K562 (cell line): ENCODE results near the gene PITPNB. TPM values are rescaled to one million over a fixed set of nuclear protein-coding genes. Genes with fewer than 3 reads are reported as not detected.
A peak's percentile ranks its signal among the peaks of the same experiment; 100 is the strongest.

Experiments
- ATAC-seq: fragments of 200-7000 bp; cut with Tn5 transposase; 3 replicates; pipeline ENCODE4 v1.9.1; 2020; ENCODE audit warnings: moderate library complexity
- BruUV-seq: library from RNA; stranded (reverse); fragments of 400-500 nt; replicated peaks from 2 replicates; lab custom pipeline; 2021; lab: Mats Ljungman, UMichigan
- CTCF ChIA-PET: fragments of 300-600 bp; formaldehyde crosslinking; extraction: SDS; loops from one replicate; lab custom pipeline; 2021; ENCODE audit warnings: low intra/inter-chr PET ratio; lab: Yijun Ruan, JAX
- POLR2A ChIA-PET: fragments of 300-600, 350-650 bp; sonication (Branson Sonifier 250); formaldehyde crosslinking; extraction: SDS; loops from one replicate; lab custom pipeline; 2021; ENCODE audit warnings: antibody characterized with exemption, inconsistent platforms; lab: Yijun Ruan, JAX
- DNase-seq, 4 experiments: peaks; one replicate each; pipeline versions ENCODE4 v3.0.0 to v3.0.0-alpha.2; 2011 to 2018; ENCODE audit warnings: low spot score in 3 of 4, mixed read lengths in 3 of 4; ENCODE audit errors: extremely low read depth in 1 of 4
- FAIRE-seq: peaks from 2 replicates; lab custom pipeline; 2011; peaks lifted over from hg19 to GRCh38; lab: Jason Lieb, UNC
- H2AFZ ChIP-seq: 2 replicates; pipeline ENCODE4 v1.6.0; 2011; ENCODE audit warnings: low read depth, low read length, control low read depth, inconsistent platforms
- H3K27ac ChIP-seq: fragments of 200-600 bp; 3 replicates; pipeline ENCODE4 v1.8.0; 2011; ENCODE audit warnings: low read depth, mild to moderate bottlenecking, control low read depth, inconsistent platforms, low read length, moderate library complexity, mixed read lengths; ENCODE audit errors: extremely low read depth
- H3K27me3 ChIP-seq, 2 experiments: fragments of 300-600 bp in 1 of 2; 2 replicates in 1 of 2; 3 replicates in 1 of 2; pipeline versions ENCODE4 v1.6.0 to v1.8.0; 2011; ENCODE audit warnings: inconsistent platforms in 2 of 2, low read length in 2 of 2, mild to moderate bottlenecking in 1 of 2, mixed read lengths in 1 of 2, moderate library complexity in 1 of 2; ENCODE audit not compliant: control insufficient read depth in 2 of 2, insufficient read depth in 2 of 2
- H3K36me3 ChIP-seq: fragments of 300-600 bp; 3 replicates; pipeline ENCODE4 v1.8.0; 2011; ENCODE audit warnings: mild to moderate bottlenecking, low read length, inconsistent platforms; ENCODE audit not compliant: control insufficient read depth, insufficient read depth
- H3K4me1 ChIP-seq, 2 experiments: fragments of 200-600 bp in 1 of 2; replicated peaks in 1 of 2; 2 replicates in 1 of 2; 3 replicates in 1 of 2; pipeline versions ENCODE4 v1.5.1 to v1.8.0; 2011; ENCODE audit warnings: inconsistent platforms in 2 of 2, low read length in 2 of 2, mild to moderate bottlenecking in 1 of 2, mixed read lengths in 1 of 2, moderate library complexity in 1 of 2; ENCODE audit not compliant: control insufficient read depth in 2 of 2, insufficient read depth in 2 of 2
- H3K4me2 ChIP-seq: 2 replicates; pipeline ENCODE4 v1.6.1; 2011; ENCODE audit warnings: low read length, control low read depth, inconsistent platforms, mixed read lengths; ENCODE audit not compliant: insufficient read depth
- H3K4me3 ChIP-seq: fragments of 200-600 bp; sonication (generic), shearing (Covaris generic); 2 replicates; pipeline ENCODE4 v1.5.1; 2016; ENCODE audit warnings: control low read depth, inconsistent platforms
- H3K79me2 ChIP-seq: fragments of 200-600 bp; 3 replicates; pipeline ENCODE4 v1.8.0; 2011; ENCODE audit warnings: low read length, inconsistent platforms; ENCODE audit not compliant: control insufficient read depth, insufficient read depth
- H3K9ac ChIP-seq, 2 experiments: 2 replicates each; pipeline versions ENCODE4 v1.6.0 to v1.6.1; 2011; ENCODE audit warnings: low read depth in 2 of 2, low read length in 2 of 2, control low read depth in 1 of 2, inconsistent platforms in 1 of 2, mild to moderate bottlenecking in 1 of 2, mixed read lengths in 1 of 2; ENCODE audit not compliant: insufficient read depth in 1 of 2
- H3K9me1 ChIP-seq: one replicate; pipeline ENCODE4 v1.6.0; 2011; ENCODE audit warnings: inconsistent platforms, mild to moderate bottlenecking, low read length, moderate library complexity; ENCODE audit not compliant: control insufficient read depth, insufficient read depth
- H3K9me3 ChIP-seq: replicated peaks from 2 replicates; pipeline ENCODE4 v1.5.1; 2011; ENCODE audit warnings: low read depth, low read length, inconsistent platforms; ENCODE audit not compliant: control insufficient read depth, insufficient read depth
- H4K20me1 ChIP-seq: replicated peaks from 2 replicates; pipeline ENCODE4 v1.6.1; 2011; ENCODE audit warnings: low read length, inconsistent platforms, mixed read lengths; ENCODE audit not compliant: control insufficient read depth, insufficient read depth
- ATF6 ChIP-seq: sonication (generic); formaldehyde crosslinking; IDR thresholded peaks from 2 replicates; pipeline ENCODE4 v1.4.0; 2020; ENCODE audit warnings: mild to moderate bottlenecking, missing genetic modification reagents
- CTCF ChIP-seq, 3 experiments: IDR thresholded peaks in 2 of 3; conservative IDR thresholded peaks in 1 of 3; 2 replicates each; pipeline ENCODE4 v1.5.1; 2011 to 2012; ENCODE audit warnings: low read length in 3 of 3, mild to moderate bottlenecking in 3 of 3, control low read depth in 2 of 3, improper control_type of control experiment in 1 of 3, inconsistent platforms in 1 of 3, low read depth in 1 of 3, mixed read lengths in 1 of 3, moderate library complexity in 1 of 3; ENCODE audit not compliant: insufficient read depth in 2 of 3
- EGR1 ChIP-seq: fragments of 450-650 bp; conservative IDR thresholded peaks from 2 replicates; pipeline ENCODE4 v1.6.1; 2017; ENCODE audit warnings: mild to moderate bottlenecking
- GABPA ChIP-seq: fragments of 200-800 bp; sonication (Bioruptor generic); conservative IDR thresholded peaks from 2 replicates; pipeline ENCODE4 v1.6.1; 2016; ENCODE audit warnings: low read depth, missing genetic modification characterization, missing compliant biosample characterization
- HNRNPUL1 ChIP-seq: fragments of 200-400 bp; formaldehyde crosslinking; IDR thresholded peaks from 2 replicates; pipeline ENCODE4 v1.6.1; 2017; ENCODE audit warnings: low read length
- POLR2B ChIP-seq: fragments of 450-650 bp; IDR thresholded peaks from 2 replicates; pipeline ENCODE4 v1.6.1; 2018; ENCODE audit warnings: low read depth; ENCODE audit not compliant: partially characterized antibody
- ZBTB5 ChIP-seq: fragments of 450-650 bp; IDR thresholded peaks from 2 replicates; pipeline ENCODE4 v1.6.1; 2017; ENCODE audit warnings: antibody characterized with exemption
- ZEB2 ChIP-seq: fragments of 450-650 bp; IDR thresholded peaks from 2 replicates; pipeline ENCODE4 v1.6.1; 2016
- ZFX ChIP-seq: sonication (generic); formaldehyde crosslinking; IDR thresholded peaks from 2 replicates; pipeline ENCODE4 v1.8.0; 2022; ENCODE audit warnings: mild to moderate bottlenecking, missing genetic modification reagents, moderate library complexity
- ZNF830 ChIP-seq: fragments of 250-450 bp; sonication (Bioruptor Pico); IDR thresholded peaks from 2 replicates; pipeline ENCODE4 v1.5.0; 2021; ENCODE audit warnings: mild to moderate bottlenecking
- WGBS: fragments of 100-300 bp; shearing (Covaris generic); methylation state at CpG from one replicate; pipeline ENCODE4 v1.1.6; 2016; ENCODE audit warnings: low coverage, mixed read lengths; ENCODE audit not compliant: insufficient coverage; ENCODE audit errors: missing lambda C conversion rate; 5-methylcytosine and 5-hydroxymethylcytosine counted together
- in situ Hi-C: fragments of 300-500 bp; cut with MboI; formaldehyde crosslinking; loops from 4 replicates; pipeline ENCODE4 v1.15.0; 2018; ENCODE audit warnings: inconsistent platforms, mixed read lengths
- intact Hi-C: fragments of 100-400 bp; cut with micrococcal nuclease; formaldehyde crosslinking; loops from 2 replicates; pipeline ENCODE4 v1.14.2; 2022
- polyA plus RNA-seq, 8 experiments: library from polyadenylated mRNA; depleted of rRNA in 4 of 8; stranded (reverse) in 5 of 8; unstranded in 3 of 8; fragments of >200 nt; fragmentation: Nextera tagmentation in 2 of 8; fragmentation: Illumina TruSeq in 1 of 8; extraction: Ambion mirVana in 2 of 8; extraction: Trizol in 1 of 8; gene quantifications; 2 replicates each; pipeline versions ENCODE4 v1.2.1 to v1.2.3, GENCODE V29; 2011 to 2014; ENCODE audit warnings: inconsistent platforms in 1 of 8, missing spikeins in 1 of 8
- total RNA-seq, 7 experiments: library from RNA; depleted of rRNA in 6 of 7; stranded (reverse); fragments of >200 nt in 6 of 7; fragmentation: Illumina TruSeq in 2 of 7; extraction: Trizol in 2 of 7; gene quantifications; 2 replicates each; pipeline versions ENCODE4 v1.2.1 to v1.2.3, GENCODE V29; 2011 to 2021; ENCODE audit warnings: low replicate concordance in 1 of 7
- TF ChIP-seq, protein P1 (sequence below): fragments of 450-650 bp; IDR thresholded peaks from 2 replicates; pipeline ENCODE4 v1.6.1; 2018; ENCODE audit not compliant: partially characterized antibody

PITPNB gene
- total and polyA plus RNA-seq, 9 of the 15 experiments (the other 6 are each of a cell fraction or from before 2014, with no cell fraction given): 13.1 to 52.4 (median 34.7) TPM

DNA sequence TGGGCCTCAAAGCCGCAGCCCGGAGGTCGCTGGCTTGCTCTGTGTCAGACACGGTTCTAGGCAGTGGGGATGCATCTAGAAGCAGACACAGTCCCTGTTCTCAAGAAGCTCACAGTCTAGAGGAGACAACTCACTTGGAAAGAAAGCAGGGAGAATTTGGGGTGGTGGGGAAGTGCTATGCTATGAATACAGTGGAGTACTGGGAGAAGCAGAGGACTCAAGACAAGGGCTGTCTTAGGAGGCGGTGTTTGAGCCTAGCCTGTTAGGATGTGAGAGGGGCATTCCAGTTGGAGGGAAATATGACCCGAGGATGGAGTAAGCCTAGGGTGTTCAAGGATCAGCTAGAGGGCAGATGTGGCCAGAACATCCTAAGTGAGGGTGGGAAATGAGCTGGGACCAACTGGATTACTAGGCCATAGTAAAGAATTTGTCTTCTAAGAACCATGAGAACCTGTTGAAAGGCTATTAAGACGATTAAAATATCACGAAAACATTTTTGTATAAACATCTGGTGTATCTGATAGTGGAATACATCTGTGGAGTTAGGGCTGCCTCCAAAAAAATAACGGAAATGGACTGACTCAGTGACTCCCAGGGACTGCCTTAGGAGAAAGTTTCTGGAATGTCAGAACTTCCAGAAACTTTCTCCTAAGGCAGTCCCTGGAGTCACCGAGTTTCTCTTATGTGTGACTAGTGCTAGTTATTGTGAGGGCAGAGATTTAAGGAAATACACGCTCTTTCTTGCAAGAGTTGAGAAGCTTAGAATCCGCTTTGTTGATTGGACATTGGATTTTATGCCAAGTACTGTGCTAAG is 1.1 kb upstream of the PITPNB start:
- 13% methylated on average over 9 of the region's 12 CpGs for WGBS
- Histone ChIP-seq H3K36me3 (peaks cover 25% of the 10 kb centered on the region; the same call in 2 of the 3 replicates), H4K20me1 (peaks cover 11% of the 10 kb centered on the region; the same call in 1 of the 2 replicates), H3K27me3 (no peaks in the 10 kb centered on the region), H2AFZ (peak overlapping the region; percentile 93), H3K9me1 (no peaks in the 10 kb centered on the region), H3K9ac (peak overlapping the region; percentile 86 to 99), H3K4me1 (peaks cover 14 to 20% of the 10 kb centered on the region in 2 experiments; a peak in 4 of 5 replicates), H3K4me2 (peak overlapping the region; percentile 98), H3K27ac (peak overlapping the region; percentile 85), H3K4me3 (peak overlapping the region; percentile 64), H3K79me2 (peaks cover 71% of the 10 kb centered on the region), H3K9me3 (no peaks in the 10 kb centered on the region)
- DNase-seq (peak in 1 of 4 experiments; percentile 37), ATAC-seq (peak; percentile 60), FAIRE-seq (no peak)
- ChIA-PET POLR2A (interaction anchor here (0.6 to 2.2 kb wide), 4 partner anchors 12 to 65 kb away, joined by 3 to 8 read pairs (median 4); no protein-coding TSS in a partner anchor), CTCF (no interaction called here)
- intact Hi-C loops: no loop called here
- in situ Hi-C loops: no loop called here
- no TSS peak for BruUV-seq
- TF ChIP-seq GABPA: 0 out of 2 replicates have a peak, but pooled peaks have one; percentile 0
- no peak for TF ChIP-seq ZNF830
- TF ChIP-seq ZEB2: no peak
- TF ChIP-seq EGR1: no peak
- TF ChIP-seq ZBTB5: no peak
- TF ChIP-seq, protein P1, sequence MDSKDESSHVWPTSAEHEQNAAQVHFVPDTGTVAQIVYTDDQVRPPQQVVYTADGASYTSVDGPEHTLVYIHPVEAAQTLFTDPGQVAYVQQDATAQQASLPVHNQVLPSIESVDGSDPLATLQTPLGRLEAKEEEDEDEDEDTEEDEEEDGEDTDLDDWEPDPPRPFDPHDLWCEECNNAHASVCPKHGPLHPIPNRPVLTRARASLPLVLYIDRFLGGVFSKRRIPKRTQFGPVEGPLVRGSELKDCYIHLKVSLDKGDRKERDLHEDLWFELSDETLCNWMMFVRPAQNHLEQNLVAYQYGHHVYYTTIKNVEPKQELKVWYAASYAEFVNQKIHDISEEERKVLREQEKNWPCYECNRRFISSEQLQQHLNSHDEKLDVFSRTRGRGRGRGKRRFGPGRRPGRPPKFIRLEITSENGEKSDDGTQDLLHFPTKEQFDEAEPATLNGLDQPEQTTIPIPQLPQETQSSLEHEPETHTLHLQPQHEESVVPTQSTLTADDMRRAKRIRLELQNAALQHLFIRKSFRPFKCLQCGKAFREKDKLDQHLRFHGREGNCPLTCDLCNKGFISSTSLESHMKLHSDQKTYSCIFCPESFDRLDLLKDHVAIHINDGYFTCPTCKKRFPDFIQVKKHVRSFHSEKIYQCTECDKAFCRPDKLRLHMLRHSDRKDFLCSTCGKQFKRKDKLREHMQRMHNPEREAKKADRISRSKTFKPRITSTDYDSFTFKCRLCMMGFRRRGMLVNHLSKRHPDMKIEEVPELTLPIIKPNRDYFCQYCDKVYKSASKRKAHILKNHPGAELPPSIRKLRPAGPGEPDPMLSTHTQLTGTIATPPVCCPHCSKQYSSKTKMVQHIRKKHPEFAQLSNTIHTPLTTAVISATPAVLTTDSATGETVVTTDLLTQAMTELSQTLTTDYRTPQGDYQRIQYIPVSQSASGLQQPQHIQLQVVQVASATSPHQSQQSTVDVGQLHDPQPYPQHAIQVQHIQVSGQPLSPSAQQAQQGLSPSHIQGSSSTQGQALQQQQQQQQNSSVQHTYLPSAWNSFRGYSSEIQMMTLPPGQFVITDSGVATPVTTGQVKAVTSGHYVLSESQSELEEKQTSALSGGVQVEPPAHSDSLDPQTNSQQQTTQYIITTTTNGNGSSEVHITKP: peak; percentile 81
- 0 out of 6 replicates have a peak, but pooled peaks of 1 of the 3 experiments have one; percentile 14 for TF ChIP-seq CTCF (IDR thresholded peaks at IDR 0.05 in 2 of 3, conservative IDR thresholded peaks at IDR 0.05 in 1 of 3; ENCODE audit: insufficient read depth in 2 of 3, low read depth in 1 of 3, low read length in 3 of 3)
- no peak for TF ChIP-seq ATF6 (CRISPR knock-in tag)
- no peak for TF ChIP-seq POLR2B
- no peak for TF ChIP-seq HNRNPUL1
- peak; percentile 52; the same call in 1 of the 2 replicates for TF ChIP-seq ZFX (CRISPR knock-in tag)
